Jurkat, Clone E6-1 (cell line): ENCODE measurements around the gene DPH1.
A peak's percentile ranks its signal among the peaks of the same experiment; 100 is the strongest.

Source experiments
- DNase-seq: peaks from one replicate; pipeline ENCODE4 v3.0.0-alpha.2; 2011; ENCODE audit warnings: low read depth, low spot score
- H3K4me3 ChIP-seq: 2 replicates; pipeline ENCODE4 v1.5.1; 2011; ENCODE audit warnings: mild to moderate bottlenecking, low read length, control low read depth, moderate library complexity

DPH1 gene

GRCh38 chr17:2024572-2025219, 5.3 kb upstream of the DPH1 start:
- peak overlapping the region; percentile 50 for H3K4me3 ChIP-seq
- DNase-seq = no peak

- peak within 1 kb of the TSS; percentile 50 for H3K4me3 ChIP-seq
- DNase-seq = peak; percentile 78
Measured at GRCh38 chr17:2025220-2025621, 4.7 kb upstream of the DPH1 start, which contains the start of gene RTN4RL1. TSS of gene RTN4RL1 (minus strand) at chr17:2025334. CDS start at chr17:2024865, 469 bp downstream.

GRCh38 chr17:2025622-2026309, 4.2 kb upstream of the DPH1 start:
- H3K4me3 ChIP-seq = peak overlapping the region; percentile 50
- no peak for DNase-seq

GRCh38 chr17:2027528-2028233, 2.3 kb upstream of the DPH1 start:
- no peak for DNase-seq
- no peak overlapping the region for H3K4me3 ChIP-seq

- no peak for DNase-seq
- no peak overlapping the region for H3K4me3 ChIP-seq
Measured at GRCh38 chr17:2028234-2028614, 1.7 kb upstream of the DPH1 start.

- no peak overlapping the region for H3K4me3 ChIP-seq
- no peak for DNase-seq
Measured at GRCh38 chr17:2028737-2029136, 1.2 kb upstream of the DPH1 start.

- no peak for DNase-seq
Measured at GRCh38 chr17:2030779-2031163, 818 bp downstream of the DPH1 start.

GRCh38 chr17:2033153-2033552, 3.2 kb downstream of the DPH1 start:
- DNase-seq = no peak
- no peak overlapping the region for H3K4me3 ChIP-seq

More at GRCh38 chr17:2030779-2031163, 818 bp downstream of the DPH1 start:
- H3K4me3 ChIP-seq = peak overlapping the region; percentile 99

GRCh38 chr17:2034157-2034556, 4.2 kb downstream of the DPH1 start:
- no peak for DNase-seq
- H3K4me3 ChIP-seq = no peak overlapping the region

- no peak for DNase-seq
- no peak overlapping the region for H3K4me3 ChIP-seq
Measured at GRCh38 chr17:2034806-2035540, 5.0 kb downstream of the DPH1 start.

- no peak for DNase-seq
- H3K4me3 ChIP-seq = no peak overlapping the region
Measured at GRCh38 chr17:2035541-2036488, 5.9 kb downstream of the DPH1 start.

- H3K4me3 ChIP-seq = no peak overlapping the region
- DNase-seq = no peak
Measured at GRCh38 chr17:2037155-2037554, 7.2 kb downstream of the DPH1 start.

GRCh38 chr17:2040219-2040827, 10.4 kb downstream of the DPH1 start:
- no peak overlapping the region for H3K4me3 ChIP-seq
- DNase-seq = no peak

- DNase-seq = no peak
- peak overlapping the region; percentile 98 for H3K4me3 ChIP-seq
Measured at GRCh38 chr17:2040942-2041560, 11.1 kb downstream of the DPH1 start.

GRCh38 chr17:2041561-2042389, 11.8 kb downstream of the DPH1 start, which contains the start of gene OVCA2:
TSS of gene OVCA2 (plus strand) at chr17:2042022. CDS start at chr17:2042048, 26 bp downstream.
- H3K4me3 ChIP-seq = peak within 1 kb of the TSS; percentile 98

GRCh38 chr17:2042390-2042847, 12.5 kb downstream of the DPH1 start:
- H3K4me3 ChIP-seq = peak overlapping the region; percentile 98
- no peak for DNase-seq

More at GRCh38 chr17:2041561-2042389, 11.8 kb downstream of the DPH1 start, which contains the start of gene OVCA2:
- peak; percentile 93 for DNase-seq

GRCh38 chr17:2042933-2043332, 13.0 kb downstream of the DPH1 start:
- H3K4me3 ChIP-seq = peak overlapping the region; percentile 98
- no peak for DNase-seq
